ENCODE data around the gene AGMO.

AGMO gene

DNA sequence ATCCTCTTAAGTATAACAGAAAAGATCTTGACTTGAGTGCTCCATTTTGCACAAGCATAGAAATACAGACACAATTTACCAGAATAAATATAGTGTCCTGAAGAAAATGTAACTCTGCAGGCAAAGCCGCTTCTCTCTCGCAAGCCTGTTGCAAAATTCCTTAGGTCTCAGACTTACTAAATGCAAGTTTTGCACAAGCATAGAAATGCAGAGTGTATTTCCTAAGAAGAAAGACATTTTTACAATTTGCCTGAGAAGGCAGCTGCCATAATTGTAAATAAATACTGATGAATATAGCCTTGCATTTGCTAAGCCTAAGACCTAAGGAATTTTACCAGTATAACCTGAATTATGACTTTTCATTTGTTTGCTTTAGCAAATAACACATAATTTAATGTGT is 67.1 kb downstream of the AGMO start:
- DNase-seq: no peak

DNA sequence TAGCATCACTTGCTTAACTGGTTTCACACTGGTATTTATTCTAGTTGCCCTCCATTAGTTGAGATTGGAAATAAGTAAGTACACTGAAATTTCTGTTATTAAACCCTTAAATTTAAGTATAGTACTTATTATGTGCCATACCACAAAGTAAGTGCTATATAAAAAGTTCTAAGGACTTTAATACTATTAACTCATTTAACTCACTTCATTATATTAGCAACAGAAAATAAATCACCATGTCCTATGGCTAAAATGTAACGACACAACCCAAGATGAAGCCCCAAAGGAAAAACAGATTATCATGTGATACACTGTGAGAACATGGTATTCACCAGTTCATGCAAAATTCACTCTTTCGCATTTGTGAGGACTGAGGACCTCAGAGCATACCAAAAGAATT is 70.5 kb downstream of the AGMO start:
- no peak for DNase-seq

DNA sequence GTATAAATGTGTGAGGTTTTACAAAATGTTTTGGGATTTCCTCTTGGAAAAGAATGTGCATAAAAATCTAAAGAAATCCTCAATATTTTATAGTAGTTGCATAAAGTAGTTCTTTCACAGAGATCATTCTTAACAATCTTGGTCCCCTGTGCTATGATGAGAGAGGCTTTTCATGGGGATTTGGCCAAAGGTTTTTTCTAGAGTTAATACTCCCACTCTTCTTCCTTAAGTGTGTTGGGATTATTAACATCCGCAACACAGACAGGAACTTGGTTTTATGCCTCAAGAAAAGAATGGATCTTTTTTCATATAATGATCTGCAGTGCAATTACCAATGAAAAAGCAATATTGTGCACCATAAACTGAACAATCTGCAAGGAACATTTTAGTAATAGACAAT is 71.5 kb downstream of the AGMO start:
- no peak for DNase-seq

DNA sequence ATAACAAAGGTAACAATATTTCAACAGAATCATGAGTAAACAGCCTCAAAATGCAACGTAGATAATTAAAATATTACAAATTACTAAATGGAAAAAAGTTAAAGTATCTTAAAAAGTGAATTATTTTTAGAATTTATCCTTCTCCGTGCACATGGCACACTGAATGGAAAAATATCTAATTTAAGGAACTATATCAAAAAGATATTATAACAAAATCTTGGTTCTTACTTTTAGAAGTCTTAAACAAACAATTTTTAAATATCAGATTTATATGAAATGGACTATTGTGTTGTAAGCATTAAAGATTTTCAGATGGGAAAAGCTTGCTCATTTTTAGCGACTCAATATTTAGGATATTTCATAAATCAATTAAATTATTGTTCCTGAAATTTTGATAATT is 72.0 kb downstream of the AGMO start:
- no peak for DNase-seq

DNA sequence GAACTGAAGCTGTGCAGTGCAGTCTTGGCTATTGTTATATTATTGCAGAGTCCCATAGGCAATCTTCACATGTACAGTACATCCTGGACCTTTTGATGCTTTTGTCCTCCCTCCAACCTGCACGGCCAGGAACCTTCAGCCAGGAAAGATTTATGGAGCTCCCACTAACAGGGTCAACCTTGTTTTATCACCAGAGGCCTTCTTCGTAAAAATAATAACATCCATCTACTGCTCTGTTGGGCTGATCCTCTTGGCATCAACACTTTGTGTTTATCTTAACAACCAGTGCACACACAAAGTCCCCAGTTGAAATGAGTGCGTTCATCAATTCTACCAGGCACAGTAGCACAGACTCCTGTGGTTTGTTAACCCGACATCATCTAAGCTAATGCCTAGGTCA is 72.4 kb downstream of the AGMO start:
- no peak for DNase-seq

DNA sequence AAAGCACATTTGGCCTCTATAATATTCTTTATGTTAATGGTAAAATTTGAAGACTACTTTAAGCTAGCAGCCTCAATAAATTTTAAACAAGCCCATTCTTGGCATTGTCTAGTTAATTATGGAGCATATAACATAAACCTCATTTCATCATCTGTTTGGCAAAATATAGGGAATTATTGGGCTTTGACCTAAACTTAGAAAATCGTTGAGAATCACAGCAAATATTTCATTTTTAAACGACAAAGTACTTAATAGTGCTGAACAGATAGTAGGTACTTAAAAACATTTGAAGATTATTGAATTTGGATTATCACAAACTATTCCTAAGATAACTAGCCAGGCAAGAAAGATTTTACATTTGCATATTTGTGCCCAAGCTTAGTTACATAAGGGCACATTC is 73.4 kb downstream of the AGMO start:
- no peak for DNase-seq

DNA sequence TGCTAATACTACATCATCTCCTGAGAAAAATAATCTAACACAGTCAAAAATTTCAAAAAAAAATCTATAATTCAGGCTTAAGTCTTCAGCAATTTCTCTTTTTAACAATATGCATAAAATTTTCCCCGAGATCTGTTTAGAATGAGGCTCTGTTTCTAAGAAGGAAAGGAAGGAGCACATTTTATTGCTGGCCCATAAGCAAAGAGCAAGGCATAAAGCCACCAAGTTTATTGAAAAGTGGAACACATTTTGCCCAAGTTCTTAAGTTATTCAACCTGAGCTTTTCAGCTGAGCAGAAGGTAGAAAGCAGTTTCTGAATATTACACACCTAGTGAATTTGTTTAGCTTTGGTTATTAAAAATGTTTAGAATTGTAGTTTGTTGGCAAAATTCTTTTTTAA is 73.9 kb downstream of the AGMO start:
- DNase-seq: no peak

DNA sequence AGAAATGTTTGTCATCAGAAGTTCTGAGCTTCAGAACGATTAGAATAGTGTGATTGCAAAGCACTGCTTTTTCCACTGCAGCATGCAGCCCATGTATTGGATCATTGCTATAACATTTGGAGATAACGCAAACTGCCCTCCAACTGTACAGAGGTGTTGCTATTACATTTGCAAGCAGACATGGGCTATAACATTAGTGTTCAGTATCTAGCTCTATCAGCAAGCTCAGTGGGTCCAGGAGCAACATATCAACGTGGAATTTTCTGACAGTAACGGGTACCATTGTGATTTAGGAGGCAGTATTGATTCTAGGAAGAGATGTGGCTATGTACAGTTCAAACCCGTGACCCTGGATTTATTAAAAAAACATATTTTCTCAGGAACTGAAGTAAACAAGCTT is 75.8 kb downstream of the AGMO start:
- DNase-seq: no peak

DNA sequence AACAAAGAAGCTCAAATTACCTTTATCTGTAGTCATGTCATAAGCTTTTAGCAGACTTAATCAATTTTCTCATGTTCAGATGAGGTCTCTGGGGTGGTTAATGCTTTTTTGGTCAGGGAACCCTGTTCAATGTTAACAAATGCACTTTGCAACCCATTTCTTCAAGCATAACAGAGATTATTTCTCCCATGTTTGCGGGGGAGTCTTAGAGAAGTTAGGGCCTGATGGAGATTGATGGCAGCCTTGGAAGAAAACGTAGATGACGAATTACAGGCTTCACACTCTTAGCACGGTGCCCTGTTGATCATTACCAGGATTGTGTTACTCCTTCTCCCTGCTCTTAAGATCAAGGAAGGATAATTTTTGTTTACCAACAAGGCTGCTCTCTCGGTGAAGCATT is 76.4 kb downstream of the AGMO start:
- DNase-seq: no peak

DNA sequence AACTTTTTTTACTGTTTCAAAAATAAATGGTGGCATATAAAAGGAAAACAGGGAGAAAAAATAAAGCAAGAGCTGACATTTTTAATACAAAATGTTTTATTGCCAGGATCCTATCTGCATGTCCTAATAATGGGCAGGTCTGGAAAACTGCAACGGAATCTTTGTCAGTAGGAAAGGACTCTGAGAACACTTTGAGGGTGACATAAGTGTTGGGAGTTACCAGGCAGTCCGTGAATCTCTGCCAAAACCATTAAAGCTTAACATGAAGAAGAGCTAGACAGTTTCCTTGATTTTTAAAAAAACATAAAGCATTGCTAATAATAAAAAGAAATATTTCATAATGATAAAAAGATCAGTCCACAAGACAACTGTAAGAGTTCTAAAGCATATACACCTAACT is 80.7 kb downstream of the AGMO start:
- no peak for DNase-seq

DNA sequence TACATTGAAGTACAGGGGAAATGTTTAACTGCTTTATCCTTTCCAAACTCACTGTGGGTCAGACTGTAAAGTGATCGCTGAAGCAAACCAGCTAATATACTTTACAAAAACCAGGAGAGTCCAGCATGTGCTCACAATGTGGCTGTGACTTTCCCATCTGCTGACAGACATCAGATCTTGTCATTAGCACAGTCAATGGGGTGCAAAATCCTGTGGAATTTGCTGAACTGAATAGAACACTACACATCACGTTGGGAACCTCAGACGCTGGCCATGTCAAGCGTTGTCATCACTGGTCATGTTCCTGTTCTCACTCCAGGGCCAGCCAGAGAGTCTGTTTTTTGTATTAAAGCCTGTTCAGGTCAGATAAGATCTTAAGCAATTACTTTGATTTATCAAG is 83.4 kb downstream of the AGMO start:
- no peak for DNase-seq

DNA sequence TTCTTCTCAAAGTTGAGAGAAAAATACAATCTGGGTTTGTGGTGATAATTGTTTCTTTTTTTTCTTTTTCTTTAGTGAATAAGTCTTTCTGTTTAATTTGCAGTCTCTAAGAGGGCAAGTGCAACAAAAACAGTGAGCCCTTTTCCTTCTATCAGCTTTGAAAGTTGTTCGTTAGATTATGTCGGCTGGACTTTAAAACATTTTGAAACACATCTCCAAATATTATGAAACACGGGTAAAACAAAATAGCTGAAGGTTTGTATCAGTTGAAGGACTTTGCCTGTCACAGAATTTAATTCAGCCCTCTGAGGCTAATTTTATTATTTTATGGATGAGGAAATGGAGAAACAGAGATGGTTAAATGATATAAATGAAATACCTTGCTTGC is 85.3 kb downstream of the AGMO start:
- no peak for DNase-seq

DNA sequence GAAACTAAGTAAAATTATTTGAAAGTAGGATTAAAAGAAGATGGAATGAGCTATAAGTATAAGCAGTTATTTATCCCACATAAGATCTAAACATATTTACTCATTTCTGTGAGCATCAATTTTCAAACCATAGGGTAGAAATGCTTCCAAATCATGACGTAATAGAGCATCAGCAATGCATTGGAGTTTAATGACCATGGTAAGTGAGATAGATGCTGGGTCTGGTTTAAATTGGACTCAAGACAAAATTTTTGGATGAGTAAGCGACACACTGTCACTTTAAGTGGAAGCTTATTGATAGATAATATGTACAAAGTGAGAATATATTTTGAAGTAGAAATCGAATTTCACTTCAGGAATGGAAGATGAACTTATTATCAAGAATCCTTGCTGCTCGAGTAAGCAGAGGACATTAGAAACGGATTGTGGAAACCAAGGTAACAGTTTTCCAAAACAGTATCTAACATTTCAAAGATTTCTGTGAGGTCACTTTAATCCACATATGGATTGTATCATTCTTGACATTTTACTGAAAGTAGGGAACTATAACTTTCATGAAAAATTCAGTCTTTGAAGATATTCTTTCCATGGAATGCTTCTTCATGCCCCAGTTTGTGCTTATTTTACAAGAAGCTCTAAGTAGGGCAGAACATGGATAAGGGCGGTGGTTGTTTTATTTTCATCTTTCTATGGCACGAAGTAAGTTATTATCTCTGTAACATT is 85.8 kb downstream of the AGMO start:
- no peak for DNase-seq

DNA sequence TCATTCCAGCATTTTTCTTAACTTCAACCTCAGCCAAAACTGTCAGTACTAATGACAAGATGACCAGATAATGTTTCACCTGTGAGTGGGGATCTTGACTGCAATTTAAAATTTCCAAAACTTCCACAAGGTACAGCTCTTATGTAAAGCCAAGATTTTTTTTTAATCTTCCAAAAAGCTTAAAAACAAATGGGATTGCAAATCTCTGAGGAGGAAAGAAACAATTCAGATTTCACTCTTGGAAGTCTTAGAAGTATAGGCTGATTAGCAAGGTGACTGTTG is 90.2 kb downstream of the AGMO start:
- DNase-seq: no peak

DNA sequence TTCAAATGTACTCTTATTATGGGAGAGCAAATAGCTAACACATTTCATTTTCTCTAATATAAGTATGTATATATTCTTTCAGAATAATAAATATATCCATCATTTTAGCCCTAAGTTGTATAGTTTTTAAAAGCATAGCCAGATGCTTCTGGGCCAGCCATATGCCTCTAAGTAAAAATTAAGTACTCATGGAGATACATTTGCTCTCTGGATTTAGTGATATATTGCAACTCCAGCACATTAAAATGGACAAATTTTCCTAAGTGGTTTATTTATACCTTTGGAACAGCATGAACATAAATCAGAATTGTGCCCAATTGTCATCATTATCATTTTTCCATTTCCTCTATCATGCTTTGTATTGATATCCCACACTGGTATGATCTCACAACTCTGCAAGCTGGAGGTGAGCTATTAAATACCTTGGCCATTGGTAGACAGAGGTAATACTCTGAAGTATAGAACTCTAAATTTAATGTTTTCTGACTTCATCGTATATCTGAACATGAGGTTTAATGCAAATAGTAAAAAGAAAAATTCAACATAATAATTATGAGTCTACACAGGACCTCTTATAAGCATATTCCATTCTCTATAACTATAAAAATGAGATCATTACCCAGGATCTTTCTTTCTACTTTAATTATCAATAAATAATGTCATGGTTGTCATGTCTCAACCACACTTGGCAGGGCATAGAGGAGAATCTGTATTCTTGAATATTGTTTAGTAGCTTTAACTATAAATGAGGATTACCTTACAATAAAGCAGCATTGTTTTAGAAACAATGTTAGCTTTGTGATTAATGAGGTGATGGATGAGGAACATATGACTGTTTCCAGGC is 90.8 kb downstream of the AGMO start:
- DNase-seq: no peak

DNA sequence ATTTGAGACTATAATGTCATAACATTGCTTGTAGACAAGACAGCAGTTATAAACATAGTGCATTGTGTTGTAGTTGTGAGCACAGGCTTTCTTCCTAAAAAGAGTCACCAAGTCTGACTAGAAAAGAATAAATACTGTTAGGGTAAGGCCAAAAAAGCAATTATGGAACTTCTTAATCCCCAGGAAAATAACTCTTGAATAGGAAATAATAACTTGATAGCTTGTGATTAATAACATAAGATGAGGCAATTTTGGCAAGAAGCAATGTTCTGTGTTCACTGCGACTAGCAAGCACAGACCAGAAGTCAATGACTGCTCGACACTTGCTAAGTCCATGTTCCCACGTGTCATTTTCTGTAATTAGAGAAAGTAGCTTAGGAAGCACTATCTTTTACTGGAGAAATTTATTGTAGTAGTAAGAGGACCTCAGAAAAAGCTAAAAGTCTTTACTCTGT is 97.1 kb downstream of the AGMO start:
- DNase-seq: no peak

DNA sequence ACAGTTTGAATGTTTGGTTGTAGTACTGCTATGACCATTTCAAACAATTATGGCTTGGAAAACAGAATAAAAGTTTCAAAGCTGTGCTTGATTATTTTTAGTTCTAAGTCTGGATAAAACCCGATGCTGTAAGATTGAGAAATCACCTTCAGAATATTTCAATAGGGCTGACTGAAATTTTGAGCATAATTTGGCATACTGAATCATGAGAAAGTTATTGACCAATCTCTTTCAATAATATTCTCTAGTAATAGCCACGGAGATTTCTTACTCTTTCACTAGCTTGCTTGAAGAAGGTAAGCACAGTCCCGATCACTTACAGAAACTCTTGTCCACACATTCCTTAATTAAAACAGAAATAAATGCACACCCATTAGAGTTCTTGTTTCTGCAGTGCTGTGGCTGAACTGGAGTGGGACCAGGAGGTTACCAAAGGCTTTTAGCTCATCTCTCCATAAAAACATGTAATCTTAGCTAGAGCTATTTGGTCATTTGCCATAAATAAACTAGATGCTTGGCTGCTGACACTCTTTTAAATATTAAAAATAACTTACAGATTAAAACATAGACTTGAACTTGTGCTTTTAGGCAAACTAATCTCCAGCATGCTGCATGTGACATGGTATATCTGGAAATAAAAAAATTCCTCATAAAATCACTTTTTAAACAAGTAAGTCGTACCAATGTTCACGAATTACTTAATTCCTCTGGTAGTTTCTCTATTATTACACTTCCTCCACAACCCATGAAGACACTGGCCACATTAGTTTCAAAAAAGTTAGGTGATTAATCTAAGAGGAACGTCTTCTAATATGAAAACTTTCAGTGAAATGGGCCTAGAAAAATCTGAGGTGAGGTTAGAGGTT is 97.8 kb downstream of the AGMO start:
- DNase-seq: no peak

DNA sequence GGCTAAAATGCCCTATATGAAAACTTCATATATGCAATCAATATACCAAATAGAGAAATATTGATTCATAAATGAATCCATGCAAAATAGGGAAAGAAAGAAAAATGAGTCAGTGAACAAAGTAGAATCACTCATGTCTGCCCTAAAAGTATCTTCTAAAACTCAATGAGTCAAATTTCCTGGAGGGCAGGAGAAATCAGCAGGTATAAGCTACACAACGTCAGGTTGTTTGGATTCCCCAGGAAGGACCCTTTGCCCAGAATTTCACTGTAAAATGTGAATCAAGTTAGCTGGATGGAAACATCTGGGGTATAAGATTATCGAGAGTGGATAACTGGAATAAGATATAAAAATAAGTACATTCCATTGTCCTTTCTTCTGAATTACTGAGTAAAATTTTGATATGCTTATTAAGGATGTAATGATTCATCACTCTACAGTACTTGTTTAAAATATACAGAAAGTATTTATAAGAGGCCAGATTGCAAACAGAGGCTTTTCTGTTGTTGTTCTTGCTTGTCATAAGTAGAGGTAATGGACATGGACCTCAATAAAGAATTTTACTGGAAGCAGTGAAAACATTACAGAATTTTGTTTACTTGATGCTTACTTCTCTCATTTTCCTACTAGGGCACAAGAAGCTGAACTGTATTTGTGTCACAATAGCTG is 99.0 kb downstream of the AGMO start:
- DNase-seq: no peak

DNA sequence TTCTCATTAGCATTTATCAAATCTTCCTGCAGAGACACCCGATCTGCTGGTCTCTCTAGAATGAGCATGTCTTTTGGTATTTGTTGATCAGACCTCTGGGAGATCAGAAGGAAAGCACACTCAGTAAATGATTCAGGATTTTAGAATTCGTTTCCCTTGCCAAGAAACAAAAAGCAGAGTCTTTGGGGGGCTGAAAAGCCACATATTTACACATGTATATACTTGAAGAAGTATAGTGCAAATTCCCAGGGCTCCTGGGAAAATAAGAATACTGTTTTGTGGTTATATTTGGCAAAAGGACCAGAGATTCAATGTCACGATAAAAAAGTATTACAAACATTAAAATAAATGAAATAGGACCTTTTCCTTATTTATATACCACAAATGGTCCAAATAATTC is 100.2 kb downstream of the AGMO start:
- DNase-seq: no peak

DNA sequence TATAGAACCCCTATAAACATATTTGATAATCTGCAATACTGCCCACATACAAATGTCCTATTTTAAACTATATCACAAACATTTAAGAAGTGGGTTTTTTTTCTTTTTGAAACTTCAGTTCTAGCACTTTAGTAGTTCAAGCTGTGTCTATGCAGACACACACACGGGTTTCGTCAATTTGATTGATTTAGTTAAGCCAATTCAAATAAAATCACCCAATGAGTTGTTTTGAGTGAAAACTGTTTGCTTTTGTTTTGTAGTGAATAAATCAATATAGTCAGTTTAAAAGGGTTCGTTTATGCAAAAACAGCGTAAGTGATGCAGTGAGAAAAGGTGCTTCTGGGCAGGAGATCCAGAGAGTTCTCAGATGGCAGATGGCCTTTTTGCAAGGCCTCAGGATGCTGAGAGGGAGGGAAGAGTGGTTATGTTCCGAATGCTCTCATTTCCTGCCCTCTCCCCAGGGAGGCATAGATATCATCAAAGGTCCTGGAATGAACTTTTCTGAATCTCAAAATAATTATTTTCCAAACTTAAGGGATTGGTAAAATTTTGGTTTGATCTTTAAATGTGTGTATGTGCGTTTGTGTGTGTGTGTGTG is 102.7 kb downstream of the AGMO start:
- DNase-seq: no peak

DNA sequence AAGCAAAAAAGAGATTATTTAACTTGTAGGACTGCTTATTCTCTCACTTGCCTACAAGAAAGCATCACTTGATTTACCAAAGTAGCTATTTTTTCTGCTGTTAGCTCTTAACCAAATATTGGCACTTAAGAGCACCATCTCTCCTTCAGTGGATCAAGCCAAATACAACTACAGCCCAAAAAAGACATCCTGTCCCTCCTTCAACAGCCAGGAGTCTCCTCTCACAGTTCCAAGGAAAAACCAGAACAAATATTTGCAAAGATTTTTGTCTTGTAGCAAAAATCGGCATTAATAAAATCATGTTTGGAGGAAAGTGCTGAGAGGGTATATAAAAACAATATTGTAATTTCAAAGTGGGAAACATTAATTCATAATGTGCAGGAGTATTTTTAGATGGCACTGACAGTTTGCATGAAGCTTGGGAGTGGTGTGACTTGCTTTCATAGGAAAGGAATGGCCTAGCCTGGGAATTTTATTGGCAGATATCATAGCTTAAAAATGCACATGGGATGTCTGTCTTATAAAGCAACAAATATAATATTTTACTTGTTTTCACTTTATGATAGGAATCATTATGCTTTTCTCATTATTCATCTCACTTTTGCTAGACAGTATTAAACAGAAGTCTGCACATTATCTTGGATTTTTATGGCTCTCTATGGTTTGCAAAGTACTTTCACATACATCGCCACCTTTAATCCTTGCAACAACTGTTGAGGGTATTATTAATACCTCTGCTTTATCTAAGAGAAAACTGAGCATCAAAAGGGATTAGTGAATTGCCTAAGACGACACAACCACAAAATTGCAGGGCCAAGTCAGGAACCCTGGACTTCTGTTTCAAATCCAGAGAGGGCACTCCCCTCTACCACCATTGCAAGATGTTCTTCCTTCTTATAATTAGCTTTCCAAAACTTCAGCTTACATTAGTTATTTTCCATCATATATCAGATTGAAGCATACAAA is 103.5 kb downstream of the AGMO start:
- DNase-seq: no peak

DNA sequence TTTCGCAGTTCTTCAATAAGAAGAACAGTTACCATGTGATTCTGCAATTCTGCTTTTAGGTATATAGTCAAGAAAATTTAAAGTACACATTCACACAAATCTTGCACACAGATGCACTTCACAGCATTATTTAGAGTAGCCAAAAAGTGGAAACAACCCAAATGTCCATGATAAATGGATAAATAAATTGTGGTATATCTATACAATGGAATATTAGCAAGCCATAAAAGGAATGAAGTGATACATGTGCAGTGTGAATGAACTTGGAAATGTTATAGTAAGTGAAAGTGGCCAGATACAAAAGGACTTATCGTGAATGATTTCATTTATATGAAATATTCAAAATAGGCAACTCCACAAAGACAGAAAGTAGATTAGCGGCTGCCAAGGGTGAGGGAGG is 109.1 kb downstream of the AGMO start:
- no peak for DNase-seq

All from NCI-H446 treated with DMSO at 0.1 percent for 48 hours (cell line).